Measurements from ENCODE around the gene LRIG2.

The LRIG2 gene

GRCh38 chr1:113170519-113170918 is 97.5 kb downstream of the LRIG2 start:
- DNase-seq (ENCODE audit: low read depth in 2 of 2), result no peak

DNA sequence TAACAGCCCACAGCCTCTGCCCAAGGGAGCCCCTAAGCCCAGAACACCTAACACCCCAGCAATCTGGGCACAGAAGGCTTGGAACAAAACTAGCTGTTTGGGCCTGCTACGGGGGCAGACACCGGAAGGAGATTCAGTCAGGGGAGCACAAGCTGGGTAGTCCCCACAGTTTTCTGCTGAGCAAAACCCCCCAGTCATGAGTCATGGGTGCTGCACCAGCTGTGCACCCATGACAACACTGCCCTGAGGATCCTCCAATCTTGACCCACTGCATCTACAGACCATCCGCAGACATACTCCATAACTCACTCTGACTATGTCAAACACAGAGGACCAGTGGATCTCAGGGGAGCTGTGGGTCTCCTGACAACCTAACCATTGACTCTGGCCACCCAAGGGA is 105.1 kb downstream of the LRIG2 start:
- no peak for DNase-seq (ENCODE audit: low read depth in 2 of 2)

- no peak for DNase-seq (ENCODE audit: low read depth in 2 of 2)
These were observed 105.5 kb downstream of the LRIG2 start for GRCh38 chr1:113178522-113178921.

Measured in activated CD4-positive, alpha-beta T cell treated with anti-CD3 and anti-CD28 coated beads for 24 hours (primary cell).